Measurements from ENCODE around the gene GJB1. TPM values are rescaled to one million over a fixed set of nuclear protein-coding genes. Genes with fewer than 3 reads are reported as not detected.
A peak's percentile ranks its signal among the peaks of the same experiment; 100 is the strongest.

Gene GJB1
- total RNA-seq, 2 experiments from 2014 or later, result 0.26 TPM; not detected in 1

GRCh38 chrX:71191248-71191647 is 31.8 kb upstream of the GJB1 start:
- Mint-ChIP-seq H3K27ac (peak overlapping the region; percentile 75), H3K9me3 (no peaks in the 10 kb centered on the region)
- POLR2A ChIA-PET, result no interaction called here

DNA sequence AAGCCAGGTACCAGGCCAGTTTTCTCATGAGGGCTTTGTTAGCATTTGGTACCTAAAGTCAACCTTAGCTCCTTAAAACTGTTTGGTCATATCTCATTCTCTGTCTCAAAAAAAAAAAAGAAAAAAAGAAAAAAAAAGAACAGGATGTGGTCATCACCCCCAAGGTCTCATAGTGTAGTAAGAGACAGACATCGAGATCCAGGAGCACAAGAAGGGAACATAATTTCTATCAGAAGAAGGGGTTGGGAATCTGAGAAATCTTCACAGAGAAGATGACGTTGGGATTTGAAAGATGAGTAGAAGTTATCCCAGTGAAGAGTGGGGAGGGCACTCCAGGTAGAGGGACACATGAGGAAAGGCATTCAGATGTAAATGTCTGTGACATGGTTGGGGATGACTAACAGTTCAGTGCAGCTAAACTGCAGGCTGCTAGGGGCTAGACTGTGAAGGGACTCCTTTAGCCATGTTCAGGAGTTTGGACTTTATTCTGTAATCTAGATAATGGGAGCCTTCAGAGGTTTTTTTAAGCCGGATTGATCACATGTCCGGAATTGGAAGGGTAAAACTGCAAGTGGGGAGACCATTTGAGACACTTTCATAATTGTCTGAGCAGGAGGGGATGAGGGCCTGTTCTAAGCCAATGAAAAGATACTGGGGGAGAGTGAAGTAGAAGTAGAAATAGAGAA is 26.9 kb upstream of the GJB1 start:
- POLR2A ChIA-PET, result interaction anchor here (0.6 to 3.6 kb wide), 9 partner anchors 11 to 338 kb away, joined by 3 to 48 read pairs (median 4); partner anchors contain the start of genes NONO and TAF1
- peak overlapping the region; percentile 98 for H3K4me3 Mint-ChIP-seq
- peaks cover 17% of the 10 kb centered on the region for H3K4me1 Mint-ChIP-seq
- peak overlapping the region; percentile 96 for H3K27ac Mint-ChIP-seq
- peak; percentile 68 for ATAC-seq (ENCODE audit: low read depth)
- H3K9me3 Mint-ChIP-seq, result no peaks in the 10 kb centered on the region
- H3K36me3 Mint-ChIP-seq, result peaks cover 17% of the 10 kb centered on the region
- no peaks in the 10 kb centered on the region for H3K27me3 Mint-ChIP-seq
- DNase-seq, result no peak

More at GRCh38 chrX:71191248-71191647, 31.8 kb upstream of the GJB1 start:
- ATAC-seq (ENCODE audit: low read depth) (no peak), DNase-seq (no peak)
- Mint-ChIP-seq H3K4me1 (peaks cover 9% of the 10 kb centered on the region), H3K36me3 (peaks cover 12% of the 10 kb centered on the region), H3K4me3 (peak overlapping the region; percentile 21), H3K27me3 (no peaks in the 10 kb centered on the region)

GRCh38 chrX:71198066-71198465 is 25.0 kb upstream of the GJB1 start:
- no peak for DNase-seq
- Mint-ChIP-seq H3K9me3 (no peaks in the 10 kb centered on the region), H3K4me3 (peak overlapping the region; percentile 84), H3K36me3 (peaks cover 13% of the 10 kb centered on the region), H3K27me3 (no peaks in the 10 kb centered on the region), H3K4me1 (peaks cover 10% of the 10 kb centered on the region), H3K27ac (peak overlapping the region; percentile 95)
- POLR2A ChIA-PET, result interaction anchor here (1.0 to 3.6 kb wide), 4 partner anchors 17 to 335 kb away, joined by 3 to 48 read pairs (median 18); partner anchors contain the start of genes NONO, OGT and ZMYM3
- ATAC-seq (ENCODE audit: low read depth), result peak; percentile 47

DNA sequence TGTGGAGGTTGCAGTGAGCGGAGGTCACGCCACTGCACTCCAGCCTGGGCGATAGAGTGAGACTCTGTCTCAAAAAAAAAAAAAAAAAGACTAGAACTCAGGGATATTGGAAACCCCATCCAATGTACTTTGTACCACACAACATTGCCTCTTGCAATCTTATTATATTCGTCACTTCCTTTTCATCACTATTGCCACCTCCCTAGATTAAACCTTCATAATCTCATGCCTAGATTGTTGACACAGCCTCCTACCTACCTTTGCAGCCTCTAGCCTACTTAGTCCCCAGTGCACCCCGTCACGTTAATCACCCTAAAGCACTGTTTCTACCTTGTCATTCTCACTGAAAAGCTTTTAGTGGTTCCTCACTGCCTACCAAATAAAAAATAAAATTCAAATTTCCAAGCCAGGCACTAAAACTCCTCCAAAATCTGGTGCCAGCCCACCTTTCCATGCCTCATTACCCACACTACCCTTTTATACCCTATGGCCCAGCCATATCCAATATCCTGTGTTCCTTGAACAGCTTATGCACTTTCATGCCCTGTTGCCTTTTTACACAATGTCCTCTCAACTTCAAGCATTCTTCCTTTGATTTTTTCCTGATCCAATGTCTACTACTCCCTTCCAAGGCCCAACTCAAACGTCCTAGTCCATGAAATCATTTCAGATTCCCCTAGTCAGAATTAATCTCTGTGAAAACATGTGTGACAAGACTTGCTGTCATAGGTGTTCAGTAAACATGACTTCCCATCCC is 23.6 kb upstream of the GJB1 start:
- H3K27ac Mint-ChIP-seq, result peak overlapping the region; percentile 30
- peaks cover 11% of the 10 kb centered on the region for H3K36me3 Mint-ChIP-seq
- H3K27me3 Mint-ChIP-seq, result no peaks in the 10 kb centered on the region
- DNase-seq (no peak), ATAC-seq (ENCODE audit: low read depth) (no peak)
- POLR2A ChIA-PET, result no interaction called here
- H3K4me3 Mint-ChIP-seq, result no peak overlapping the region
- H3K9me3 Mint-ChIP-seq, result no peaks in the 10 kb centered on the region
- peaks cover 10% of the 10 kb centered on the region for H3K4me1 Mint-ChIP-seq

GRCh38 chrX:71210816-71211215 is 12.2 kb upstream of the GJB1 start:
- Mint-ChIP-seq H3K4me3 (no peak overlapping the region), H3K27me3 (peaks cover 6% of the 10 kb centered on the region), H3K9me3 (no peaks in the 10 kb centered on the region), H3K36me3 (no peaks in the 10 kb centered on the region), H3K27ac (no peak overlapping the region), H3K4me1 (peaks cover 2% of the 10 kb centered on the region)
- ATAC-seq (ENCODE audit: low read depth), result no peak
- no peak for DNase-seq
- POLR2A ChIA-PET, result no interaction called here

GRCh38 chrX:71212536-71212935 is 10.5 kb upstream of the GJB1 start:
- Mint-ChIP-seq H3K9me3 (no peaks in the 10 kb centered on the region), H3K27ac (no peak overlapping the region), H3K4me3 (no peak overlapping the region), H3K27me3 (peaks cover 6% of the 10 kb centered on the region), H3K4me1 (peaks cover 7% of the 10 kb centered on the region), H3K36me3 (no peaks in the 10 kb centered on the region)
- DNase-seq, result no peak
- POLR2A ChIA-PET, result interaction anchor here (0.6 kb wide), 1 partner anchor 42 kb away, joined by 3 read pairs; no protein-coding TSS in a partner anchor
- ATAC-seq (ENCODE audit: low read depth), result no peak

GRCh38 chrX:71214152-71214551 is 8.9 kb upstream of the GJB1 start:
- Mint-ChIP-seq H3K4me1 (peaks cover 7% of the 10 kb centered on the region), H3K9me3 (no peaks in the 10 kb centered on the region), H3K36me3 (no peaks in the 10 kb centered on the region), H3K27me3 (peaks cover 6% of the 10 kb centered on the region), H3K27ac (no peak overlapping the region), H3K4me3 (no peak overlapping the region)
- ATAC-seq (ENCODE audit: low read depth) (no peak), DNase-seq (no peak)
- POLR2A ChIA-PET, result no interaction called here

GRCh38 chrX:71214604-71215337 is 8.3 kb upstream of the GJB1 start:
- H3K36me3 Mint-ChIP-seq, result no peaks in the 10 kb centered on the region
- peaks cover 6% of the 10 kb centered on the region for H3K27me3 Mint-ChIP-seq
- H3K4me3 Mint-ChIP-seq, result no peak overlapping the region
- peaks cover 7% of the 10 kb centered on the region for H3K4me1 Mint-ChIP-seq
- no peak overlapping the region for H3K27ac Mint-ChIP-seq
- H3K9me3 Mint-ChIP-seq, result no peaks in the 10 kb centered on the region
- POLR2A ChIA-PET, result no interaction called here
- ATAC-seq (ENCODE audit: low read depth), result no peak
- DNase-seq, result no peak

DNA sequence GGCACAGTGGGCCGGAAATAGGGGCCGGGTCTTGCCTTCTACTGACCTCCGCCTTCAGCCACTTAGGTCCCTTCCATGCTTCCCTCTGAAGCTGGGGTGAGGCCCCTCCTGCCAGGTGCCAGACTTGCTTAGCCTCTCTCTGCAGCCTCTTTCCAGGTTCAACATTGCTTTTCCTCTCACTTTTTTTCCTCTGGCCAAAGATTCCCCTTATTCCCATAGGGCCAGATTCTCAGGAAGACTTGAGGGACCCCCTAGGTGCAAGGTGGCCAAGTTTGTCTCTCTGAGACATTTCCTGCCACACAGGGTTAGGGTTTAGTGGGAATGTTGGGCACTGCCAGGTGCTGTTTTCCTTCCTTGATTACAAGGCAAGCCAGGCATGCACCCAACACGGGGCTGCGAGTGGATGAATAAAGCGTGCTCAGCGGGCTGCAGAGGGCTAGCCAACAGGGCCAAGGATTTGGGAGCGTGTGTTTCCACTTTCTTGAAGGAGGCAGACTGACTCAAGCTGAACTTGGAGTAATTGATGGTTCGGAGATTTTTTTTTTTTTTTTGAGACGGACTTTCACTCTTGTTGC is 7.6 kb upstream of the GJB1 start:
- peaks cover 7% of the 10 kb centered on the region for H3K4me1 Mint-ChIP-seq
- H3K9me3 Mint-ChIP-seq, result no peaks in the 10 kb centered on the region
- H3K4me3 Mint-ChIP-seq, result no peak overlapping the region
- H3K36me3 Mint-ChIP-seq, result no peaks in the 10 kb centered on the region
- peaks cover 6% of the 10 kb centered on the region for H3K27me3 Mint-ChIP-seq
- no peak overlapping the region for H3K27ac Mint-ChIP-seq
- POLR2A ChIA-PET, result no interaction called here
- DNase-seq (no peak), ATAC-seq (ENCODE audit: low read depth) (no peak)

- Mint-ChIP-seq H3K27ac (peak overlapping the region; percentile 30), H3K36me3 (no peaks in the 10 kb centered on the region)
Measured at GRCh38 chrX:71216485-71216884, 6.5 kb upstream of the GJB1 start.

DNA sequence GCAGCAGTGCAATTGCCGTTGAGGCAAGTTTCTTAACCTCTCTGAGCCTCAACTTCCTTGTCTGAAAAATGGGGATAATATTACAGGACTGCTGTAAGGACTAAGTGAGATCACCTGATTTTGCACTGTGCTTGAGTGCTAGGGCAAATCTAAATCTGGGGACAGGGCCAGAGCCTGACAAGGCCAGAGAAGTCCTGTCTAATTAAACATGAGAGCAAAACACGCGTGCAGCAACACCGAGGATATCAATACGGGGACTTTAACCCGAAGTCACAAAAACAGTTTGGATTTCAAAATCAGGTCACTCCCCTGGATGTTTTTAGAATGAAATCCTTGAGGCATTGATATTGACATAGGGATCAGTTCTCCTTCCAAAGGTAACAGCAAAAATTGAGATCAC is 5.7 kb upstream of the GJB1 start:
- no peaks in the 10 kb centered on the region for H3K9me3 Mint-ChIP-seq
- ATAC-seq (ENCODE audit: low read depth) (no peak), DNase-seq (no peak)
- peaks cover 7% of the 10 kb centered on the region for H3K4me1 Mint-ChIP-seq
- H3K4me3 Mint-ChIP-seq, result no peak overlapping the region
- no peak overlapping the region for H3K27ac Mint-ChIP-seq
- no peaks in the 10 kb centered on the region for H3K36me3 Mint-ChIP-seq
- POLR2A ChIA-PET, result no interaction called here
- peaks cover 6% of the 10 kb centered on the region for H3K27me3 Mint-ChIP-seq

More at GRCh38 chrX:71216485-71216884, 6.5 kb upstream of the GJB1 start:
- ATAC-seq (ENCODE audit: low read depth) (no peak), DNase-seq (no peak)
- H3K27me3 Mint-ChIP-seq, result peaks cover 6% of the 10 kb centered on the region
- POLR2A ChIA-PET, result no interaction called here
- peaks cover 7% of the 10 kb centered on the region for H3K4me1 Mint-ChIP-seq
- no peak overlapping the region for H3K4me3 Mint-ChIP-seq
- no peaks in the 10 kb centered on the region for H3K9me3 Mint-ChIP-seq

- no peak overlapping the region for H3K27ac Mint-ChIP-seq
- H3K9me3 Mint-ChIP-seq, result no peaks in the 10 kb centered on the region
- ATAC-seq (ENCODE audit: low read depth) (no peak), DNase-seq (no peak)
- no peak overlapping the region for H3K4me3 Mint-ChIP-seq
- peaks cover 4% of the 10 kb centered on the region for H3K4me1 Mint-ChIP-seq
- no peaks in the 10 kb centered on the region for H3K36me3 Mint-ChIP-seq
- peaks cover 3% of the 10 kb centered on the region for H3K27me3 Mint-ChIP-seq
- POLR2A ChIA-PET, result no interaction called here
Measured at GRCh38 chrX:71221145-71221544, 1.9 kb upstream of the GJB1 start.

- no peak for ATAC-seq (ENCODE audit: low read depth)
- POLR2A ChIA-PET, result no interaction called here
- no peak overlapping the region for H3K4me3 Mint-ChIP-seq
- no peaks in the 10 kb centered on the region for H3K9me3 Mint-ChIP-seq
- H3K27me3 Mint-ChIP-seq, result peaks cover 3% of the 10 kb centered on the region
- no peak overlapping the region for H3K27ac Mint-ChIP-seq
- no peaks in the 10 kb centered on the region for H3K4me1 Mint-ChIP-seq
- DNase-seq, result no peak
- no peaks in the 10 kb centered on the region for H3K36me3 Mint-ChIP-seq
Measured at GRCh38 chrX:71224098-71224708, 1.2 kb downstream of the GJB1 start.
